H9 (cell line): ENCODE data around the gene HVCN1. TPM values are rescaled to one million over a fixed set of nuclear protein-coding genes. Genes with fewer than 3 reads are reported as not detected.
A peak's percentile ranks its signal among the peaks of the same experiment; 100 is the strongest.

ENCODE experiments used
- DNase-seq: peaks from one replicate; pipeline ENCODE4 v3.0.0-alpha.2; 2017
- H2AFZ ChIP-seq: one replicate; pipeline ENCODE4 v1.6.1; 2013; ENCODE audit warnings: mild to moderate bottlenecking, low read length, control low read depth, moderate library complexity
- H2AK5ac ChIP-seq: 2 replicates; pipeline ENCODE4 v1.6.1; 2013; ENCODE audit warnings: low read length, control low read depth, mixed read lengths; ENCODE audit not compliant: insufficient read length
- H2BK120ac ChIP-seq: one replicate; pipeline ENCODE4 v1.6.1; 2013; ENCODE audit warnings: low read depth, mild to moderate bottlenecking, low read length, control low read depth, inconsistent platforms; ENCODE audit not compliant: poor library complexity, severe bottlenecking
- H2BK12ac ChIP-seq: 2 replicates; pipeline ENCODE4 v1.6.1; 2013; ENCODE audit warnings: low read length, control low read depth, mixed read lengths, low read depth; ENCODE audit not compliant: insufficient read length
- H2BK15ac ChIP-seq: 2 replicates; pipeline ENCODE4 v1.6.1; 2013; ENCODE audit warnings: low read depth, low read length, control low read depth
- H2BK20ac ChIP-seq: one replicate; pipeline ENCODE4 v1.6.1; 2013; ENCODE audit warnings: low read depth, mild to moderate bottlenecking, low read length, control low read depth, inconsistent platforms; ENCODE audit not compliant: poor library complexity, severe bottlenecking
- H2BK5ac ChIP-seq: 2 replicates; pipeline ENCODE4 v1.6.1; 2013; ENCODE audit warnings: low read length, control low read depth, mixed read lengths; ENCODE audit not compliant: insufficient read length
- H3K14ac ChIP-seq: 2 replicates; pipeline ENCODE4 v1.6.1; 2013; ENCODE audit warnings: low read length, control low read depth; ENCODE audit not compliant: insufficient read depth
- H3K18ac ChIP-seq: 2 replicates; pipeline ENCODE4 v1.6.1; 2013; ENCODE audit warnings: low read depth, mild to moderate bottlenecking, mixed read lengths, low read length, control low read depth; ENCODE audit not compliant: insufficient read length
- H3K23ac ChIP-seq: 2 replicates; pipeline ENCODE4 v1.6.1; 2013; ENCODE audit warnings: low read length, control low read depth, mixed read lengths, low read depth; ENCODE audit not compliant: insufficient read length
- H3K23me2 ChIP-seq: 2 replicates; pipeline ENCODE4 v1.6.1; 2013; ENCODE audit warnings: low read depth, mild to moderate bottlenecking, mixed read lengths, low read length, control low read depth; ENCODE audit not compliant: insufficient read length, poor library complexity, severe bottlenecking
- H3K27ac ChIP-seq: 2 replicates; pipeline ENCODE4 v1.5.1; 2013; ENCODE audit warnings: low read length, control low read depth, mixed read lengths, low read depth; ENCODE audit not compliant: insufficient read length
- H3K27me3 ChIP-seq: 2 replicates; pipeline ENCODE4 v1.6.1; 2013; ENCODE audit warnings: low read length, control low read depth, inconsistent platforms; ENCODE audit not compliant: insufficient read depth
- H3K4ac ChIP-seq: 2 replicates; pipeline ENCODE4 v1.6.1; 2013; ENCODE audit warnings: low read depth, mild to moderate bottlenecking, control low read depth, inconsistent platforms, low read length, moderate library complexity
- H3K4me1 ChIP-seq: 2 replicates; pipeline ENCODE4 v1.6.1; 2013; ENCODE audit warnings: low read length, control low read depth, inconsistent platforms; ENCODE audit not compliant: insufficient read depth
- H3K4me2 ChIP-seq: 2 replicates; pipeline ENCODE4 v1.6.1; 2013; ENCODE audit warnings: low read length, control low read depth, mixed read lengths; ENCODE audit not compliant: insufficient read length, insufficient read depth
- H3K56ac ChIP-seq: 2 replicates; pipeline ENCODE4 v1.6.1; 2013; ENCODE audit warnings: low read depth, mild to moderate bottlenecking, mixed read lengths, low read length, control low read depth; ENCODE audit not compliant: insufficient read length
- H3K79me1 ChIP-seq: 2 replicates; pipeline ENCODE4 v1.6.1; 2013; ENCODE audit warnings: low read depth, mild to moderate bottlenecking, moderate library complexity, low read length, control low read depth, inconsistent platforms; ENCODE audit not compliant: insufficient read depth, poor library complexity, severe bottlenecking
- H3K79me2 ChIP-seq: 2 replicates; pipeline ENCODE4 v1.6.1; 2013; ENCODE audit warnings: low read length, control low read depth, inconsistent platforms; ENCODE audit not compliant: insufficient read depth
- H3K9ac ChIP-seq: 2 replicates; pipeline ENCODE4 v1.6.1; 2013; ENCODE audit warnings: low read length, control low read depth, mixed read lengths; ENCODE audit not compliant: insufficient read length; ENCODE audit errors: extremely low read depth
- H3K9me3 ChIP-seq: one replicate; pipeline ENCODE4 v1.6.1; 2013; ENCODE audit warnings: low read depth, low read length, inconsistent platforms; ENCODE audit not compliant: control insufficient read depth
- H3T11ph ChIP-seq: one replicate; pipeline ENCODE4 v1.6.1; 2013; ENCODE audit warnings: mild to moderate bottlenecking, low read length, control low read depth, inconsistent platforms
- H4K20me1 ChIP-seq: one replicate; pipeline ENCODE4 v1.6.1; 2013; ENCODE audit not compliant: control insufficient read depth, insufficient read length, insufficient read depth
- H4K5ac ChIP-seq: 2 replicates; pipeline ENCODE4 v1.6.1; 2013; ENCODE audit warnings: low read depth, mild to moderate bottlenecking, mixed read lengths, low read length, control low read depth; ENCODE audit not compliant: insufficient read length
- H4K8ac ChIP-seq: replicated peaks from 2 replicates; pipeline ENCODE4 v1.6.1; 2013; ENCODE audit warnings: low read length, control low read depth, mixed read lengths, low read depth; ENCODE audit not compliant: insufficient read length
- H4K91ac ChIP-seq: 2 replicates; pipeline ENCODE4 v1.6.1; 2013; ENCODE audit warnings: low read depth, mild to moderate bottlenecking, moderate library complexity, mixed read lengths, low read length, control low read depth; ENCODE audit not compliant: insufficient read length
- H3K27ac Mint-ChIP-seq, 3 experiments: 2 replicates in 2 of 3; 3 replicates in 1 of 3; pipeline ENCODE4 v1.8.0; 2020 to 2021; ENCODE audit warnings: mixed read lengths in 3 of 3, mild to moderate bottlenecking in 1 of 3, moderate library complexity in 1 of 3
- H3K27me3 Mint-ChIP-seq: 2 replicates; pipeline ENCODE4 v1.8.0; 2021; ENCODE audit warnings: low read depth, mild to moderate bottlenecking, moderate library complexity, mixed read lengths
- H3K36me3 Mint-ChIP-seq, 3 experiments: 2 replicates in 2 of 3; 3 replicates in 1 of 3; pipeline ENCODE4 v1.8.0; 2020 to 2021; ENCODE audit warnings: low read depth in 3 of 3, mixed read lengths in 3 of 3; ENCODE audit not compliant: insufficient read depth in 1 of 3
- H3K4me1 Mint-ChIP-seq, 2 experiments: 2 replicates each; pipeline ENCODE4 v1.8.0; 2020; ENCODE audit warnings: mixed read lengths in 2 of 2
- H3K4me3 Mint-ChIP-seq, 2 experiments: 2 replicates in 1 of 2; 3 replicates in 1 of 2; pipeline ENCODE4 v1.8.0; 2020 to 2021; ENCODE audit warnings: mild to moderate bottlenecking in 2 of 2, mixed read lengths in 2 of 2, moderate library complexity in 1 of 2
- H3K9me3 Mint-ChIP-seq, 2 experiments: 2 replicates in 1 of 2; 3 replicates in 1 of 2; pipeline ENCODE4 v1.8.0; 2020; ENCODE audit warnings: mild to moderate bottlenecking in 2 of 2, mixed read lengths in 2 of 2, moderate library complexity in 1 of 2
- WGBS: extraction: QIAGEN DNeasy Blood & Tissue Kit; methylation state at CpG from one replicate; pipeline ENCODE4 v1.1.7; 2013; ENCODE audit warnings: missing lambda C conversion rate, low lambda C conversion rate, mixed read lengths; ENCODE audit not compliant: insufficient read length; ENCODE audit errors: extremely low coverage; 5-methylcytosine and 5-hydroxymethylcytosine counted together
- total RNA-seq: library from RNA; stranded (reverse); gene quantifications from 2 replicates; pipeline ENCODE4 v1.2.1, GENCODE V29; 2021
- TF ChIP-seq, protein P1 (sequence below): fragments of 200-600 bp; sonication (generic); conservative IDR thresholded peaks from 3 replicates; pipeline ENCODE4 v1.8.0; 2021; ENCODE audit warnings: antibody characterized with exemption, mild to moderate bottlenecking

HVCN1 gene
- total RNA-seq, 1 experiment from 2014 or later, result 5.2 TPM

DNA sequence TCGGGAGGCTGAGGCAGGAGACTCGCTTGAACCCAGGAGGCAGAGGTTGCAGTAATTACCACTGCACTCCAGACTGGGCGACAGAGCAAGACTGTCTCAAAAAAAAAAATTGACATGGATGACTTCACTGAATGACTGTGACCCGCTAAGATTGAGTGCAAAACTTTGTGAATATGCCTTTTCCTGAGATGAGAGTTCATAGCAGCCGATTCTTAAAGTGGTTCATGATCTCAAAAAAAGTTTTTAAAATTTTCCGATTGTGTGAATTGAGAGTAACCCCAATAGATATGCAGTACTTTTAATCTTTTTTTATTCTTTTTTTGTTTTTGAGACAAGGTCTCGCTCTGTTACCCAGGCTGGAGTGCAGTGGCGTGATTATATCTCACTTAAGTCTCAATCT lies 73.7 kb downstream of the HVCN1 start:
- Mint-ChIP-seq H3K36me3 (no peaks in the 10 kb centered on the region), H3K9me3 (no peaks in the 10 kb centered on the region), H3K4me3 (peak overlapping the region in 1 of 2 experiments; percentile 67; a peak in 2 of 5 replicates), H3K27ac (no peak overlapping the region), H3K27me3 (no peaks in the 10 kb centered on the region), H3K4me1 (peaks cover 5 to 11% of the 10 kb centered on the region in 2 experiments)
- no peak overlapping the region for H2BK12ac ChIP-seq
- no peak overlapping the region for H3K23ac ChIP-seq
- no peak overlapping the region for H3K27ac ChIP-seq
- H2BK20ac ChIP-seq, result no peak overlapping the region
- no peak for DNase-seq
- TF ChIP-seq, protein P1, sequence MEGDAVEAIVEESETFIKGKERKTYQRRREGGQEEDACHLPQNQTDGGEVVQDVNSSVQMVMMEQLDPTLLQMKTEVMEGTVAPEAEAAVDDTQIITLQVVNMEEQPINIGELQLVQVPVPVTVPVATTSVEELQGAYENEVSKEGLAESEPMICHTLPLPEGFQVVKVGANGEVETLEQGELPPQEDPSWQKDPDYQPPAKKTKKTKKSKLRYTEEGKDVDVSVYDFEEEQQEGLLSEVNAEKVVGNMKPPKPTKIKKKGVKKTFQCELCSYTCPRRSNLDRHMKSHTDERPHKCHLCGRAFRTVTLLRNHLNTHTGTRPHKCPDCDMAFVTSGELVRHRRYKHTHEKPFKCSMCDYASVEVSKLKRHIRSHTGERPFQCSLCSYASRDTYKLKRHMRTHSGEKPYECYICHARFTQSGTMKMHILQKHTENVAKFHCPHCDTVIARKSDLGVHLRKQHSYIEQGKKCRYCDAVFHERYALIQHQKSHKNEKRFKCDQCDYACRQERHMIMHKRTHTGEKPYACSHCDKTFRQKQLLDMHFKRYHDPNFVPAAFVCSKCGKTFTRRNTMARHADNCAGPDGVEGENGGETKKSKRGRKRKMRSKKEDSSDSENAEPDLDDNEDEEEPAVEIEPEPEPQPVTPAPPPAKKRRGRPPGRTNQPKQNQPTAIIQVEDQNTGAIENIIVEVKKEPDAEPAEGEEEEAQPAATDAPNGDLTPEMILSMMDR, result no peak
- H2BK5ac ChIP-seq, result no peak overlapping the region
- no peak overlapping the region for H2BK120ac ChIP-seq
- no peaks in the 10 kb centered on the region for H3K27me3 ChIP-seq
- peaks cover 5% of the 10 kb centered on the region for H3K23me2 ChIP-seq
- no peaks in the 10 kb centered on the region for H3K79me1 ChIP-seq
- H4K8ac ChIP-seq, result no peak overlapping the region
- H3K4ac ChIP-seq, result no peak overlapping the region
- H3K4me1 ChIP-seq, result no peaks in the 10 kb centered on the region
- H3K4me2 ChIP-seq, result no peak overlapping the region
- H3T11ph ChIP-seq, result no peak overlapping the region
- no peak overlapping the region for H4K91ac ChIP-seq
- H3K14ac ChIP-seq, result no peak overlapping the region
- H3K9me3 ChIP-seq, result no peaks in the 10 kb centered on the region
- no peak overlapping the region for H3K56ac ChIP-seq
- no peak overlapping the region for H2AFZ ChIP-seq
- H3K9ac ChIP-seq, result no peak overlapping the region
- WGBS, result no CpG with 5 or more reads among the region's 8 CpGs
- H4K5ac ChIP-seq, result no peak overlapping the region
- no peaks in the 10 kb centered on the region for H4K20me1 ChIP-seq
- no peak overlapping the region for H3K18ac ChIP-seq
- no peaks in the 10 kb centered on the region for H3K79me2 ChIP-seq
- H2BK15ac ChIP-seq, result no peak overlapping the region
- no peak overlapping the region for H2AK5ac ChIP-seq
